Fibroblast of pulmonary artery (primary cell): Measurements from ENCODE around the gene RASAL3.
A peak's percentile ranks its signal among the peaks of the same experiment; 100 is the strongest.

Source experiments
- DNase-seq: peaks from one replicate; pipeline ENCODE4 v3.0.0-alpha.2; 2010; ENCODE audit warnings: low read depth
- H3K4me3 ChIP-seq: replicated peaks from 2 replicates; pipeline ENCODE4 v1.5.1; 2011; ENCODE audit warnings: low read depth, mild to moderate bottlenecking, control low read depth, low read length, moderate library complexity
- TF ChIP-seq, protein P1 (sequence below): IDR thresholded peaks from 2 replicates; pipeline ENCODE4 v1.5.1; 2011; ENCODE audit warnings: mild to moderate bottlenecking, control low read depth, low read length, inconsistent platforms; ENCODE audit errors: missing control alignments

Gene RASAL3

DNA sequence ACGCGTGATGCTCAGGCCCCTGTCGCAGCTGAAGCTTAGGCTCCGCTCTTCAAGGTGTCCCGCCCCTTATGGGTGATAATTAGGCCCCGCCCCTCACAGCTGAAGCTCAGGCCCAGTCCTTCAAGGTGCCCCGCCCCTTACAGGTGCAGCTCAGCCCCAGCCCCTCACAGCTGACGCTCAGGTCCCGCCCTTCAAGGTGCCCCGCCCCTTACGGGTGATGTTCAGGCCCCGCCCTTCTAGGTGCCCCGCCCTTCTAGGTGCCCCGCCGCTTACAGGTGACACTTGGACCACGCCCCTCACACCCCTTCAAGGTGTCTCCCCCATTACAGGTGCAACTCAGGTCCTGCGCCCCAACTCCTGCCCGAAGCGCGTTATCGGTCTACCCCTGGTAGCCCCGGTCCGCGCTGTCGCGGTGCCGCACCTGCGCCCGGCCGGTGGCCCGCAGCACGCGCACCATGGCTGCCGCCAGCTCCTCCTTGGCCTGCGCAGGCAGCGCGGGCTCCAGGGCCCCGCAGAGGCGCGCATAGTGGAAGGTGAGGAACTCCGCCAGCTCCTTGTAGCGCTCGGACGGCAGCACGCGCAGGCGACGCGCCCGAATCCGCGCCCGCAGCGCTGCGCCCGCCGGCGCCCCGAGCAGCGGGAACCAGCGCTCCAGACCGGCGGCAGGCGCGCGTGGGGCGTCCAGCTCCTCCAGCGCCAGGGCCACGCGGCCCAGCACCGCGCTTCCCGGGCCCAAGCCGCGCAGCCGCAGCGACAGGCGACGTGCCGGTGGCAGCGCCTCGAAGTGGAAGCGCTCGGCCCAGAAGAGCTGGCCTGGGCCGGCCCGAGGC, 7.3 kb downstream of the RASAL3 start:
- H3K4me3 ChIP-seq = no peak overlapping the region
- no peak for DNase-seq
- TF ChIP-seq, protein P1, sequence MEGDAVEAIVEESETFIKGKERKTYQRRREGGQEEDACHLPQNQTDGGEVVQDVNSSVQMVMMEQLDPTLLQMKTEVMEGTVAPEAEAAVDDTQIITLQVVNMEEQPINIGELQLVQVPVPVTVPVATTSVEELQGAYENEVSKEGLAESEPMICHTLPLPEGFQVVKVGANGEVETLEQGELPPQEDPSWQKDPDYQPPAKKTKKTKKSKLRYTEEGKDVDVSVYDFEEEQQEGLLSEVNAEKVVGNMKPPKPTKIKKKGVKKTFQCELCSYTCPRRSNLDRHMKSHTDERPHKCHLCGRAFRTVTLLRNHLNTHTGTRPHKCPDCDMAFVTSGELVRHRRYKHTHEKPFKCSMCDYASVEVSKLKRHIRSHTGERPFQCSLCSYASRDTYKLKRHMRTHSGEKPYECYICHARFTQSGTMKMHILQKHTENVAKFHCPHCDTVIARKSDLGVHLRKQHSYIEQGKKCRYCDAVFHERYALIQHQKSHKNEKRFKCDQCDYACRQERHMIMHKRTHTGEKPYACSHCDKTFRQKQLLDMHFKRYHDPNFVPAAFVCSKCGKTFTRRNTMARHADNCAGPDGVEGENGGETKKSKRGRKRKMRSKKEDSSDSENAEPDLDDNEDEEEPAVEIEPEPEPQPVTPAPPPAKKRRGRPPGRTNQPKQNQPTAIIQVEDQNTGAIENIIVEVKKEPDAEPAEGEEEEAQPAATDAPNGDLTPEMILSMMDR = no peak

DNA sequence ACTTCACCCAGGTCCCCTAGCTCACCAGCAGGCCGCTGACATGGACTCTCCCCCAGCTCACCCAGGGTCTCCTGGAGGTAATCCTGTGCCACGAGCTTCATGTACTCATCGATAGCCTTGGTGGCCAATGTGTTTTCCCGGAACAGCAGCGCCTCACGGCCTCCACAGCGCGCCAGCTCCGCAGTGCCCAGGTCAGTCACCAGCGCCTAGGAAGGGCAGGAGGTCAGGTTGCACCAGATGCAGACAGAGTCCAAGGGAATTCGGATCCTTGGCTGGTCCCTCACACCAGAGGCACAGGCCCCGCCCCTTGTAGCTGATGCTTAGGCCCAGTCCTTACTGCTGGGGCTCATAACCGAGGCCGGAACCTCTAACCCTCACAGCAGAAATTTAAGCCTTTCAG, 7.9 kb downstream of the RASAL3 start:
- TF ChIP-seq, protein P1 = no peak
- no peak overlapping the region for H3K4me3 ChIP-seq
- no peak for DNase-seq

DNA sequence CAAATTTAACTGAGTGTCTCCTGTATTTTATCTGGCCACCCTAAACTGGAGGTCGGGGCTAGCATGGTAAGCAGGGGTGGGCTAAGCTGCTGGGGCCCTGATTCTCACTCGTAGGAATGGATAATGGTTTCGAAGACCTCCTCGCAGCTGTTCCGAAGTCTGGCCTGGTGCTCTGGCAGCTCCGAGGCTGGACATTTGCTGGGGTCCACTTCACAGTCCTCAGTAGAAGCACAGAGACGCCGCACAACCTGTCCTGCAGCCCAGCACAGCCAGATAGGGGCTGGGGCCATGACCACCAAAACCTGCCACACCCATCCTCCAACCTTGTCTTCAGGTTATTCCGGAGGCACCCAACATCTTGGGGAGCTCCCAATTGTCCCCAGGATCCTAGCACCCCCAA, 8.3 kb downstream of the RASAL3 start:
- no peak for DNase-seq
- TF ChIP-seq, protein P1 = no peak
- H3K4me3 ChIP-seq = no peak overlapping the region

DNA sequence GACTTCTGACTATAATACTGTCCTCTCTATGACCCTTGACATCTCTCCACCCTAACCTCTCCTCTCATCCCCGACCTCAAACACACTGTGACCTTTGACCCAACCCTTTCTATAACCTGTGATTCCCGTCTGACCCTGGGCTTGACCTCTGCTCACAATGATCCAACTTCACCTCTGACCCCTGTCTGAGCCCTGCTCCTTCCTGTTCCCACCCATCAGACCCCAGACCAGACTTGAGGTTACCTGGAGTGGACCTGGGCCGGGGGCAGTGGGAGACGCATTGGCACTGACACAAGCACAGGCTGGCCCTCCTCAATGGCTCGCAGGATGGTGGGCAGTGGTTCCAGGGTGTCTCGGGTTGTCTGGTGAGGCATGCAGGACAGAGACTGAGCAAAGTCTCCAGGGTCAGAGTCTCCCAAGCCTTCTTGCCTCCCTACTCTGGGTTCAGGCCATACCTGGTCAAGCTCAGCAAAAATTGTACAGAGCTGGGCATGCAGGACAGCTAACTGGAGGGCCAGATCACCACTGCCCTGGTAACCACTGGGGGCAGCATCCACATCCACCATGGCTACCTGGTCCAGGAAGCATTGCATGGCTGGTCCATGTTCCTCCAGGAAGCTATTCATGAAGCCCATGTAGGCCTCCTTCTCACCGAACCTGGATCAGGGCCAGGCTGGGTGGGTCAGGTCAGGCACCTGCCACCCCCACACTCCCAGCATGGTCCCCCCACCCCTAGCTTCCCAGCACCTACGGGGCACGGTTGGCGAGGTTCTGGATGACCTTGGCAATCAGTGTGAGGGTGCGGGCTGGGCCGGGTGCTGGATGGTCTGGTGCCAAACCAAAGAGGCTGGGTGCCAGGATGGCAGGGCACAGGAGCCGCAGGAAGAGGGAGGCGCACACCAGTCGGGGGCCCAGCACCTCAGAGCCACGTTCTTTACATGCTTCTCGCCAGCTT, 10.2 kb downstream of the RASAL3 start:
- H3K4me3 ChIP-seq = no peak overlapping the region
- TF ChIP-seq, protein P1 = peak; percentile 37
- no peak for DNase-seq

DNA sequence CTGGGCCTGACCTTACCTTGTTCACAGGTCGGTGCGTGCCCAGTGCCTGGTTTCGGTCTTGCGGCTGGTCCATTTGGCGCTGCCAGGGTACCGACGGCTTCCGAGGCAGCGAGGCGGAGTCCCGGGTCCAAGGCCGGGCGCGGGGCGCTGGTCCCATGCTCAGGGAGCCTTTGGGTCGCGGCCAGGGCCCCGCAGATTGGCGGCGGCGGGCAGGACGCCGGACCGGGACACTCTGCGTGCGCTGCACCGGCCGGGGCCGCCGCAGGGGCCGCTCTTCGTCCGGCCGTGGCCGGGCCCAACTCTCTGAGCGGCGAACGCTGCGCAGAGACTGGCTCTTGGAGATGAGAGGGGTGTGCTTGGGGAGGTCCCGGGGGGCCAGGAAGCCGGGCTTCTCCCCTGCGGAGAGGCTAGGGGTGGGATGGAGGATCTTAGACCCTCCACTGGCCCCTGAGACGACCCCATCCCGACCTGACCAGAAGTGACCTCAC, 11.2 kb downstream of the RASAL3 start:
- TF ChIP-seq, protein P1 = peak; percentile 9
- no peak for DNase-seq
- H3K4me3 ChIP-seq = peak overlapping the region; percentile 53

DNA sequence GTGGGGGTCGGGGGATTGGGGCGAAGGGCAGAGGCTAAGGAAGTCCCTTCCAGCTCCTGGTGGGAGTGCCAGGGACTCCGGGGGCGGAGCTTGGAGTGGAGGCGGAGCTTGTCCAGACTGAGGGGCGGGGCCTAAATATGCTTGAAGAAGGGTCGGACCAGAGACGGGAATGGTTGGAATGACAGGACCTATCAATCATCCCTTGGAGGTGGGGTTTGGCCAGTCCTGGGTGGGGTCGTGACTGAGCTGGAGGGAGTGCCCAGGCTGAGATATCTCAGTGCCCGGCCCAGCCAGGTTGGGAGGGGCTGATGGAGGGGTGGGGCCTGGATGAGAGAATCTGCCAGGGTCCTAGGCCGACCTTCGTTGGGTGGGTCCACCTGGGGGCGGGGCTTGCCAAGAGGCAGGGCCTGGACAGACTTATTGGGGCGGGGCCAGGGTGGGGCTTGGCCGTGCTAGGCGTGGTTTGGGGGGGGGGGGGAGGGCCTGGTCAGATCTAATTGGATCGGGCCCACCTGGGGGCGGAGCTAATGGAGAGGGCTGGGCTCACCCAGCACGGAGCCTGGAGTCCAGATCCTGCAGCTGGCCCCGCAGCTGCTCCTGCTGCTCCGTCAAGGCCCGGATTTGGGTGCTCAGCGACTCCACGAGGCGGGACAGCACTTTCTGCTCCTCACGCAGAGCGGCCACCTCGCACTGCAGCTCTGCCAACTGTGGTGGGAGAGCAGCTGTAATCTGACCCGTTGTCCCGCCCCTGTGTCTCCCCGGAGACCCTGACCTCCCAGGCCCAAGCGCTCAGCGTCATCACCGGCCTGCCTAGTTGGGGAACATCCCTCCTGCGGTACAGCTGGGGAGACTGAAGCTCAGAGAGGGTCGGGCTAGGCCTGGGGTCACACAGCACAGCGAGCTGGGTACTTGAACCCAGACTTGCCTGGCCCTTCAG, 12.0 kb downstream of the RASAL3 start:
- TF ChIP-seq, protein P1 = no peak
- peak; percentile 86 for DNase-seq
- H3K4me3 ChIP-seq = peak overlapping the region; percentile 53
